Left lung (tissue), 10 donors: ENCODE measurements around the gene TMCC2. TPM values are rescaled to one million over a fixed set of nuclear protein-coding genes. Genes with fewer than 3 reads are reported as not detected.
A peak's percentile ranks its signal among the peaks of the same experiment; 100 is the strongest.

Experiments
- ATAC-seq: fragments of 200-7000 bp; cut with Tn5 transposase; one replicate; pipeline ENCODE4 v1.9.1; 2020; ENCODE audit warnings: moderate library complexity
- DNase-seq, 4 donors: peaks; one replicate each; pipeline ENCODE4 v3.0.0-alpha.2; 2013 to 2020
- H3K27ac ChIP-seq, 2 donors: fragments of 200-600 bp; sonication (generic) in 1 of 2; one replicate each; pipeline versions ENCODE4 v1.5.0 to v1.8.0; 2020 to 2021
- H3K27me3 ChIP-seq, 2 donors: fragments of 200-600 bp; sonication (generic) in 1 of 2; one replicate each; pipeline versions ENCODE4 v1.5.0 to v1.8.0; 2020 to 2021
- H3K36me3 ChIP-seq, 2 donors: fragments of 200-600 bp; sonication (generic) in 1 of 2; one replicate each; pipeline versions ENCODE4 v1.5.0 to v1.8.0; 2020 to 2021
- H3K4me1 ChIP-seq, 2 donors: fragments of 200-600 bp; one replicate each; pipeline ENCODE4 v1.8.0; 2021
- H3K4me3 ChIP-seq, 2 donors: fragments of 200-600 bp; sonication (generic) in 1 of 2; one replicate each; pipeline versions ENCODE4 v1.5.0 to v1.8.0; 2020 to 2021; ENCODE audit warnings: mild to moderate bottlenecking in 1 of 2
- H3K9me3 ChIP-seq, 2 donors: fragments of 200-600 bp; sonication (generic) in 1 of 2; one replicate each; pipeline versions ENCODE4 v1.5.0 to v1.8.0; 2020 to 2021
- CTCF ChIP-seq, 2 donors: fragments of 200-600 bp; sonication (generic) in 1 of 2; IDR thresholded peaks; one replicate each; pipeline versions ENCODE4 v1.5.0 to v1.8.0; 2021; ENCODE audit warnings: antibody characterized with exemption in 2 of 2
- intact Hi-C, 2 donors: fragments of 100-400 bp; cut with DNase I; formaldehyde crosslinking; loops; one replicate each; pipeline versions ENCODE4 v1.11.2 to v1.14.2; 2022
- polyA plus RNA-seq, 6 donors: library from polyadenylated mRNA; unstranded; fragments of 120-200 nt; gene quantifications; one replicate each; pipeline ENCODE4 v1.2.1, GENCODE V29; 2013; ENCODE audit not compliant: insufficient read length in 6 of 6
- total RNA-seq, 2 donors: library from RNA; stranded (reverse); fragmentation: NEBNext Ultra II Directional; extraction: Animal tissue kit (Norgen Biotek cat#: 25700); gene quantifications; one replicate each; pipeline ENCODE4 v1.2.1, GENCODE V29; 2021
- donor health status: DM: no; HTN: yes; CAD: no.
- donor health status: DM: no; HTN: no; CAD: no.

Gene TMCC2
- total and polyA plus RNA-seq, 8 donors: 3.4 to 17.2 (median 11.0) TPM

GRCh38 chr1:205240118-205240517 lies 12.4 kb downstream of the TMCC2 start:
- Histone ChIP-seq H3K9me3 (no peaks in the 10 kb centered on the region), H3K36me3 (no peaks in the 10 kb centered on the region), H3K4me3 (no peak overlapping the region), H3K27me3 (no peaks in the 10 kb centered on the region), H3K4me1 (peaks cover 5 to 14% of the 10 kb centered on the region in 2 donors), H3K27ac (no peak overlapping the region)
- DNase-seq: peak in 2 of 4 donors; percentile 77 to 87
- ATAC-seq: no peak
- TF ChIP-seq CTCF (IDR thresholded peaks at IDR 0.05): no peak
- intact Hi-C loops: no loop called here

GRCh38 chr1:205240569-205240968 lies 12.8 kb downstream of the TMCC2 start:
- H3K27me3 ChIP-seq: no peaks in the 10 kb centered on the region
- ATAC-seq: no peak
- intact Hi-C loops: no loop called here
- no peak for DNase-seq
- H3K27ac ChIP-seq: no peak overlapping the region
- no peak for TF ChIP-seq CTCF (IDR thresholded peaks at IDR 0.05)
- peaks cover 5 to 14% of the 10 kb centered on the region in 2 donors for H3K4me1 ChIP-seq
- no peaks in the 10 kb centered on the region for H3K36me3 ChIP-seq
- no peaks in the 10 kb centered on the region for H3K9me3 ChIP-seq
- H3K4me3 ChIP-seq: no peak overlapping the region

DNA sequence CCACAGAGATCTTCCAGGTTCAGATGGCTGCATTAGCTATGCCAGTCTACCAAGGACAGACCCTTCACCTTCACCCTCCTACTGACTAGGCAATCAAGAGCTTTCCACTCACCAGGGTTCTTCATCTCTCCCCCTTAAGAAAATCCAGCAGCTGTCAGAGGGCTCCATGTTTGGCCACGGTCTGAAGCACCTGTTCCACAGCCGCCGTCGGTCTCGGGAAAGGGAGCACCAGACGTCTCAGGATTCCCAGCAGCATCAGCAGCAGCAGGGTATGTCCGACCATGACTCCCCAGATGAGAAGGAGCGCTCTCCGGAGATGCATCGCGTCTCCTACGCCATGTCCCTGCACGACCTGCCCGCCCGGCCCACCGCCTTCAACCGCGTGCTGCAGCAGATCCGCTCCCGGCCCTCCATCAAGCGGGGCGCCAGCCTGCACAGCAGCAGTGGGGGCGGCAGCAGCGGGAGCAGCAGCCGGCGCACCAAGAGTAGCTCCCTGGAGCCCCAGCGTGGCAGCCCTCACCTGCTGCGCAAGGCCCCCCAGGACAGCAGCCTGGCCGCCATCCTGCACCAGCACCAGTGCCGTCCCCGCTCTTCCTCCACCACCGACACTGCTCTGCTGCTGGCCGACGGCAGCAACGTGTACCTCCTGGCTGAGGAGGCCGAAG lies 13.8 kb downstream of the TMCC2 start:
- DNase-seq (peak in 1 of 4 donors; percentile 76), ATAC-seq (no peak)
- no peaks in the 10 kb centered on the region for H3K36me3 ChIP-seq
- no peaks in the 10 kb centered on the region for H3K27me3 ChIP-seq
- H3K9me3 ChIP-seq: no peaks in the 10 kb centered on the region
- H3K27ac ChIP-seq: no peak overlapping the region
- H3K4me3 ChIP-seq: no peak overlapping the region
- TF ChIP-seq CTCF (IDR thresholded peaks at IDR 0.05): no peak
- peaks cover 5 to 14% of the 10 kb centered on the region in 2 donors for H3K4me1 ChIP-seq
- intact Hi-C loops: no loop called here

DNA sequence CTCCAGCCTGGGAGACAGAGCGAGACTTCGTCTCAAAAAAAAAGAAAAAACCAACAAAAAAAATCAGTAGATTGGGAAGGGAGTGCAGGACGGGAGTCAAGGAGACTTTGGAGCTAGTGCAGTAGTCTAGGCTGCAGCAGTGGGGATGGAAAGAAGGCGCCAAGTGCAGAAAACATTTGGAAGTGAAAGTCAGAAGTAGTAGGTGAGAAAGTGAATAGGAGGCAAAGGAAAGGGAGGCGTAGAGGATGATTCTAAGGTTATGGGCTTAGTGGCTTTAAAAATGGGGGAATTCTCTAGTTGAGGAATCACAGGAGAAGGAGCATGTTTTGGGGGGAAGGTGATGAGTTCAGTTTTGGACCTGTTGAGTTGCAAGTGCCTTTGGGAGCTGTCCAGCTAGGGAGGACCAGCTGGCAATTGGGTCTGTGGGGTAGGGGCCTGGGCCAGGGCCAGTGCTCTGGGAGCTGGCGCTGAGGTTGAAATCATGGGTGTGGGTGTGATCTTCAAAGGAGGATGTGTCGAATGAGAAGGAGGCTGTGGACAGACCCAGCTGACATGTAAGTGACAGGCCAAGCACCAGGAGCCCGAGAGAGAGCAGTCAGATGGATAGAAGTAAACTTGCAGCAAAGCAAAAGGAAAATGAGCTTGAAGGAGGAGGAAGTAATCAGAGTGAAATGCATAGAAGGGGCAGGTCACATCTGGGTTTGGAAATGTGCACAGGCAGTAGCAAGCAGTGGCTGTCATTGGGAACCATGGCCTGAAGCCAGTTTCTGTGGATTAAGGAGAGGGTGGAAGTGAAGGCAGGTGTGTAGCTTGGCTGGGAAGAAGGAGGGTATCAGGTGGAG lies 15.8 kb downstream of the TMCC2 start:
- H3K4me3 ChIP-seq: no peak overlapping the region
- no peaks in the 10 kb centered on the region for H3K9me3 ChIP-seq
- H3K4me1 ChIP-seq: peaks cover 0 to 10% of the 10 kb centered on the region in 2 donors
- no peak for DNase-seq
- ATAC-seq: no peak
- H3K27ac ChIP-seq: no peak overlapping the region
- no peaks in the 10 kb centered on the region for H3K36me3 ChIP-seq
- H3K27me3 ChIP-seq: no peaks in the 10 kb centered on the region
- intact Hi-C loops: no loop called here
- no peak for TF ChIP-seq CTCF (IDR thresholded peaks at IDR 0.05)

DNA sequence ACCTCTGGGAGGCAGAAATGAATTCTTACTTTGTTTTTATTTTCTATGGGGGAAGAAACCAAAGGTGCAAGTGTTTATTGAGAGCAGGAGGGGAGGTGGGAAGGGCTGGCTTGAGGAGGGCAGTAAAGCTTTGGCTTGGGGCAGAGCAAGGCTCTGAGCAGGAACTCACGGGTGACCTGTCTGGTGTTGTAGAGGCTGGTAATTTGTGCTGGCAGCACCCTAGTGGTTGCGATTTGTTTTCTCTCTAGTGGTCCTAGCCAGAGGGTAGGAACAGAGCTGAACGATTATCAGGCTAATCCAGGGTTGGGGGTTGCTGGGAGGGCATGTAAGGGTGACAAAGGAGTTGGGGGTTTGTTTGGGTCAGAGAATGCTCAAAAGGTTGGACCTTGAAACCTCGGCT lies 16.6 kb downstream of the TMCC2 start:
- Histone ChIP-seq H3K27me3 (no peaks in the 10 kb centered on the region), H3K4me3 (no peak overlapping the region), H3K36me3 (no peaks in the 10 kb centered on the region), H3K27ac (no peak overlapping the region), H3K4me1 (peaks cover 8 to 11% of the 10 kb centered on the region in 2 donors), H3K9me3 (no peaks in the 10 kb centered on the region)
- DNase-seq: no peak
- intact Hi-C loops: no loop called here
- TF ChIP-seq CTCF (IDR thresholded peaks at IDR 0.05): no peak
- no peak for ATAC-seq
